GM19043 (cell line): ENCODE data around the gene ARHGAP6.
A peak's percentile ranks its signal among the peaks of the same experiment; 100 is the strongest.
"Not testable (repeated sequence)": the region's sequence is repeated elsewhere in the genome, so short reads cannot be mapped to it uniquely, and the experiment has no call there.

ENCODE experiments used
- ATAC-seq: cut with Tn5 transposase; IDR thresholded peaks from one replicate; pipeline ENCODE4 v1.9.1; 2021; ENCODE audit warnings: low read depth; ENCODE audit not compliant: unreplicated experiment

The ARHGAP6 gene

DNA sequence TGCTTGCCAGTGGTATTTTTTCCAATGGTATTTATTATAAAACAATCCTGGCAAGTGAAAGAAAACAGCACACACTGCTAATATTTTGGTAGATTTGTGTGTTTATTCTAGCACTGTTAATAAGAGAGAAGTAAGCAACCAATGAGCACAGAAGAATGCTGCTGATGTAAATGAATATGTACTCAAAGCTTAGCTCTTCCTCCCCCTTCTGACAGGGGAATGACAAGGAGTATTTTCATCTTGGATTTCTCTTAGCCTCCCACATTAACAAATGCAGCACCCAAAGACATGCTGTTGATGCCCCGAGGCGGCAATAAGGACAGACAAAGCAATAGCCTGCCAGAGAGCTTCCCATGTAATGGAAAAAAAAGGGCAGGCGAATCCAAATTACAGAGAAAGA lies 18.6 kb downstream of the ARHGAP6 start:
- ATAC-seq = no peak

DNA sequence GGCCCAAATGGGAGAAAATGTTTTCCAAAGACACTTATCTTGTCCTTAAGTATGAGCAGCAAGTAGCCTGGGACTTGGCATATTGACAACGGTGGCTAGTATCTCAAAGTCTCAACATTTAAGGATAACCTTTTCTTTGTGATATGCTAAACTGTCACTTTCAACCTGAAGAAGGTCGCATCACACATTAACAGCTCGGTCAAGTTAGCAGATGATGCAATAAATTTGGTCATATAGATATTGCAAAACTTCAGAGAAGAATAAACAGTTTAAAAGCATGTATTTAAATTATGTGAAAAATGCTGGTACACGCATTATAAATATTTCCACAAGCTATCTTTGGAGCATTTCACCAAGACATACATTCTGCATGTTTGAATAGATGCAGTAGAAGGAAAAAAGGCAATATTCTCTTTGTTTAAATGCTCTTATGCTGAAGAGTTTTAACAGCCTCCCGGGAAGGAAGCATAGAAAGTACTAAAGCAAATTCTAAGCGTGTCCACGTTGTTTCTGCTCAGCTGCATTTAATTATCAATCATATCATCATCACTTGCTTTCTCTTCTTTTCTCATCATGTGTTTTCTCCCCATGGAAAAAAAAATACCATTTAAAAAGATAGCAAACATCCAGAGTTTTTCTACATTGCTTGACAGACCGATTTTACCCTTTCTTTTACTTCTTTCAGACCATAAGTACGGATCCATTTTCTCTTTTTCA lies 24.2 kb downstream of the ARHGAP6 start:
- ATAC-seq = no peak

DNA sequence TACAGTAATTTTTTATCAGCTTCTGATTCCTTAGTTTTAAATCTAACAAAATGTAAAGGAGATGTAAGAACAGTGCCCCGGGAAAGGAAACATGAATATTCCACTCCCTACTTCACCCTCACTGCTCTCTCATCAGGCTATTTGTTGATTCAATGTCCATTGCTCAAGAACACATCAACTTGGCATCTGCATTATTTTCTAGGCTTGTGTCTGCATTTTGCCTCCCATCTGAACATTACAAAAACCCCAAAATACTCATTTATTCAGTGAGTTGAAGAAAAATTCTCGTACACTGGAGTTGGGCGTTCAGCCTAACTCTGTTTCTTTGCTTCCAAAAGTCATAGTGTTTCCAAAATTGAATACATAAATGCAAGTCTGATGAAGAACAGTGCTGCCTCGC lies 25.6 kb downstream of the ARHGAP6 start:
- no peak for ATAC-seq

DNA sequence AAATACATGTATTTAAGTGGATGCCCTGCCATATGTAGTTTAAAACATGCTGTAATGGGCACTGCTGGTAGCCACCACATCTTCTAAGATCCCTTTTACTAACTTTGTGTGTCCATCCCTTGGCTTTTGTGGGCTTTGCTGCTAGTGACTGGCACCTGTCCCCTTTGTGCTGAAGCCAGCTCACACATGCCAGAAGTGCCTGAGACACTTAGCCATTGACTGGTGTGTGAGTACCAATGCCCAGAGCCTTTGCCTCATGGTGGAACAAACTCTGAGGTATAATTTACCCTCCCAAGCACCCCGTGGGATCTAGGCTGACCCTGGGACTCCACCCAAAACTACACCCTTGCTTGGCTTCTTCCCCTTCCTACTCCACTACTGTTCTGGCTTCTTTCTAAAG lies 33.0 kb downstream of the ARHGAP6 start:
- no peak for ATAC-seq

DNA sequence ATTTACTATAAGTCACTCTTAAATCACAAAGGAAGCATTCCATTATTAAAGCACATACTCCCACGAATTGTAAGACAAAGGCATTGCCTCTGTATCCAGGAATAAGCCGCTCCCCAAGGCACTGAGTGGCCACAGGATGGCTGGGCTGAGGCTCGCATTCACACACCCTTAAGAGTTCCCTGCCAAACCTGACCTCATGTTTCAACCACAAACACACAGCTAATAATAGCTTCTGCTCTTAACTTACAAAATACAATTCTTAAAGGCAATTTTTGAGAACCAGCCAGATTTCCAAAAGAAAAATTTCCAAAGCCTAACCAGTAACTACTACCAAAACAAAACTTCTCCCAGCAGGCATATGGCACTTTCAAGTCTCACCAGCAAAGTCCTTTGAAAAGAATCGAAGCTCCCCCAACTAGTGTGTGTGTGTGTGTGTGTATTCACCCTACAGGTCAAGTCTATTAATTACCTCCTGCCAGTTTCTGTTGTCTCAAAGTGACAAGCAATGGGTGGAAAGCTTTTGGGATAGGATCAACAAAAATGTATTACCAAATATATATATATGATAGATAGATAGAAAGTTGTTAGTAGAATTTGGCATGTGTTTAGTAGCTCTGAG lies 36.0 kb downstream of the ARHGAP6 start:
- ATAC-seq = peak; percentile 66

DNA sequence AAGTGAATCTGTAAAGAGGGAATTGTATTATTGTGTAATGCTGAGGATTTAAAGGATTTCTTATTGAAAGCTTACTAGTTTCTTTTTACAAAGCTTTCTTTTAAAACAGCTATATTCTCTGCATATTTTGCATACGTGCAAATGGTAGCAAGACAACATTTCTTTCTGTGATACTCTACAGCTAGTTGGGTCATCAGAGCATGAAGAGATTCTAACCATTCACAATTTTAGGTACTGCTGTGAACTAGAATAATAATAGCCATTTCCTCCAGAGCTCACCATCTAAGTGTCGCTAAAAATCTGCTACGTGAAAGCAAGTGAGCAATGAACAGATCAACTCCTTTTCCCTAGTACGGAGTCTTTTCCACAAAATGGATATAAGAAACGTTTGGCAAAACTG lies 37.3 kb downstream of the ARHGAP6 start:
- ATAC-seq = no peak

DNA sequence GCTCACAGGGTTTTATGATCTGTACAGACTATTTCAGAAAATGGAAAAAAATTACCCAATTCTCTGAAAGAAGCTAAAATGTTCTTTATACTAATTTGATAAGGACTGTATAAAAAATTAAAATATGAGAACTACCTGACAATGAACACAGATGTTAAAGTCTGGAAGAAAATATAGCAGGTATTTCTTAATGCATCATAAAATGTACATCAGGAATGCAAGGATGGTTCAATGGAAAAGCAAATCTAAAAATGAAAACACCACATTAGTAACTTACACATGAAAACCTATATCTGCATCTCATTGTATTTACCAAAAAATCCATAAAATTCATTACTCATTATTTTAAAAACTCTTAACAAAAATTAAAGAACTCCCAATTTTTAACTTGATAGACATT lies 39.4 kb downstream of the ARHGAP6 start:
- no peak for ATAC-seq

DNA sequence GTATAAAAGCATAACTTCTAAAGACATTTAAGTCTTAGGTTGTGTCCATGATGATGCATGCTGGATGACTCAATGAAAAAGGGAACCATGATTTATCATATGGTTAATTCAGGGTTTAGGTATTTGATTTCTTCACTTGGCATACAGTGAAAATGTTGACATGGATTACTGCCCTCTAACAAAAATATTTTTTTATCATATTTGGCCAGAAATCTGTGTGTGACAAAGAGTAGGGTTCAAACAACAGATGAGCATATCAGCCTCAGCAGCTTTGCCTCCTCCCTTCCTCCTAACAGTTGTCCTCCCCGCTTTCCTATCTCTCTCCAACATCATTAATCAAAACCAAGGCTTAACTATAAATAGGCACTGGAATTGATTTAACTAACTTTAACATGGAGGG lies 46.3 kb downstream of the ARHGAP6 start:
- no peak for ATAC-seq

DNA sequence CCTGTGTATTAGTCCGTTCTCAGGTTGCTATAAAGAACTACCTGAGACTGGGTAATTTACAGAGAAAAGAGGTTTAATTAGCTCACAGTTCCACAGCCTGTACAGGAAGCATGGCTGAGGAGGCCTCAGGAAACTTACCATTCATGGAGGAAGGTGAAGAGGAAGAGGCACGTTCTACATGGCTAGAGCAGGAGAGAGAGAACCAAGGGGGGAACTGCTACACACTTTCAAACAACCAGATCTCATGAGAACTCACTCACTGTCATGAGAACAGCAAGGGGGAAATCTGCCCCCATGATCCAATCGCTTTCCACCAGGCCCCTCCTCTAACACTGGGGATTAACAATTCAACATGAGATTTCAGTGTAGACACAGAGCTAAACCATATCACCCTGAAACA lies 51.5 kb downstream of the ARHGAP6 start:
- not testable (repeated sequence) for ATAC-seq

DNA sequence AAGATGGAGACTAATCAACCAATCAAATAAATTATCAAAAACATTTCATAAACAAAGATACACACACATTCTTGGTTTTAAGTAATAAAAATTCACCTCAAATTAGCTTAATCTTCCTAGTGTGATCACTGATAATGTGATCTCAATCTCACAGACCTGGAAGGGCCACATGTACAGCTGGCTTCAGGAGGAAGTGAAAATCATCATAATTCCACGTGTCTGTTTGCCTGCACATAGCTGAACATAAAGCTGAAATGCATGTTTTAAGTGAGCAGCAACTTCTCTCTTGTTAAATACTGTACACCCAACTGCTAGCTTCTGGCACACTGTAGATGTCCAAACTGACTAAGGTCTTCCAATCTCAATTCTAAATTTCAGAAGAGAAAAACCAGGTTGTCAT lies 53.8 kb downstream of the ARHGAP6 start:
- no peak for ATAC-seq

DNA sequence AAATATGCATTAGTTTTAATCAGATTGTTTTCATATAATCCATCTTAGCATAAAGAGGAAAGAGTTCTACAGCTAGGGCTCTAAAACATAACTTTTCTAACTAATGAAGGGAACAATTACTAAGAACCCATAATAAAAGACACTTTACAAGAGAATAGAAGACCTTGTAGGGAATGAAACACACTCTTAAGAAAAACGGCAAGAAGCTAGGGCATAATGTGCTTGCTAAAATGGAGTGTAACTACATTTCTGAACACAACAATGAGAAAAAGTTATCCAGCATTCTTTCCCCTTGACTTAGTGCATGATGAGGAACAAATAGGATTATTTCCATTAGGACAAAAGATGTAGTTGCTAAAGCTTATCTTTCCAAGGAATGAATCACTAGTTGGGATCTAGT lies 54.6 kb downstream of the ARHGAP6 start:
- ATAC-seq = no peak

DNA sequence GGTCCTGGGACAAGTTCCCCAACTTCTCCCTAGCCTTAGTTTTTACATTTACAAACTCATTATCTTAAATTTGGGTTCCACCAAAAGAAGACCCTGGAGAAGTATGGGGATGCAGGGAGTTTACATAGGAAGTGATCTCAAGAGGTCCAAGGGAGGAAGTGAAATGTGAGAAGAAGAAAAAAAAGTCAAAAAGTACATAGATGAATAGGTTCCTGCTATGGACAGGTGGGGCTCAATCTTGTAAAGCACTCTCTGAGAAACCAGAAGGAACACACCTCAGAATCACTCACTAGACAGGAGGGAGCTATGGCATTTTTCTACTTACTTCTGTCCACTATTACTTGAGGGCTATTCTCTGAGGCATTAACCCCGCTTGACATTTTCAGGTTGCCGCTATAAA lies 56.6 kb downstream of the ARHGAP6 start:
- peak; percentile 79 for ATAC-seq

DNA sequence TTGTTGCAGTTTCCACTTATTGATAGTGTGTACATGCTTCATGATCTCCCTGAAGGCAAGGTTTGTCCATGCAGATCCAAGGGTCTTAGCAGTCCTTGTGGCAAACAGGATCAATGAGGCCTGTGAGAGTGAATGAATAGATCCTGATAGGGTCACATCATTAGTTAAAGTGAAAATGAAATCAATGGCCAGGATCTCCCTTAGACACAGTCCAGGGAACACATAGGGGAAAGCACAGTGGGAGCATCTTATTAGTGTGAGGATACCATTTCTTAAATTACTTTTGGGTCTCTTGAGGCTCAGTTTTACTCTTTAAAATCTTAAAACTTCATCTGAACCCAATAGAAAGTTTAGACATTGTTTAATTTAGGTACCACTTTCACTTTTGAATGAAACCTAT lies 59.3 kb downstream of the ARHGAP6 start:
- no peak for ATAC-seq

DNA sequence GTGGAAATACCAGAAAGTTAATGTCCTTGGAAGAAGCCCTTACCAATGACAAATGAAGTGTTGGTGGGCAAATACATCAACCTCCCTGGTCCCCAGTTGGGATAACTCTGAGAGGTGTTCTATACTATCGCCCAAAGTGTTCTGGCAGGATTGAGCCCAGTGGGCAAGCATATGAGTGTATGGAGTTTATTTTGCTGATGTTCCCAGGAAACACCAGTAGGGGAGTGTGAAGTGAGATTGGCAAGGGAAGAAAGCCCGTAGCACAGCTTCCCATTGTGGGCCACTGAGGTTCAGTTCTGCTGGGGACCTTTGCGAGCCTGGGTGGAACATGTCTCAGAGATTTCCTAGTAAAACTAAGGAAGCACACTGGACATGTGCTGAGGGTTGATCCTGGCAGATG lies 65.1 kb downstream of the ARHGAP6 start:
- ATAC-seq = no peak

DNA sequence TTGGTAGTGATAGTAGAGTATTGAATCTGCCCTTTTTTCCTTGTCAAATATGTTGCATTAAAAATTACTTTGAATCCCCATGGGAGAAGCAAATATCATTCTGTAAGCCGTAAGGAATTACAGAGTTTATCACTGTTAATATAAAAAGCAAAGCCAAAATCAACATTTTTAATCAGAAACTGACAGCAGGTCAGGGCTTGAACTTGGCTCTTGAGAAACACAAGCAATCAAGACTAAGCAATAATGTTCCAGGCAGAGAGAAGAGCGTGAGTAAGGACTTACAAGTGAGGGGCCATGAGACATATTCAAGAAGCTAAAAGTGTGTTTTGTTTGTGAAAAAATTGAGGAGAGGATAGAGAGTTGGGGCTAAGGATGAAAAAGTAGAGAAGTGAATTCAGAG lies 68.2 kb downstream of the ARHGAP6 start:
- no peak for ATAC-seq

DNA sequence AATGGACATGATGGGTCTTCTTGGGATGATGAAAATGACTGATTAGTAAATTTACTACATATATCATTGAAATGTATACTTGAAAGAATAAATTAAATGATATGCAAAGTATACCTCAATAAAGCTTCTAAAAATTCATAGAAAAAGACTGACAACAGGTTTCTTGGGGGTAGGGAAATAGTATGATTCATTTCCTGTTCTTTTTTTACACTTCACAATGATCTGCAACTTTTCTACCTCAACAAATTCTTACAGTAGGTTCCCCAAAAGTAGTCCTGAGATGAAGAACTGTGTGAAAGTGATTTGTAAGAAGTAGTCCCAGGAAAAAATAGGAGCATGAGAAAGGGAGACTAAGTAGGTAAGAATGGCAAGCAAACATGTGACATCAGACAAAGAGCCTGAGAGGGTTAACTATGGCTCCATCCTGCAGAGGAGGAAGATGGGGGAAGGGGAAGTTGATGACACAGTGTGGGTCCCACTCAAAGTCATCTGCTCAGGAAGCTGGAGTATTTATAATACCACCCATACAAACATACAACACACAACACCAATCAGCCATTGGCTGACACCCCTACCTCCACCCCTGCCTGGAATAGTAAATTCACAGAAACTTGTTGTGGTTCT lies 73.9 kb downstream of the ARHGAP6 start:
- ATAC-seq = no peak

DNA sequence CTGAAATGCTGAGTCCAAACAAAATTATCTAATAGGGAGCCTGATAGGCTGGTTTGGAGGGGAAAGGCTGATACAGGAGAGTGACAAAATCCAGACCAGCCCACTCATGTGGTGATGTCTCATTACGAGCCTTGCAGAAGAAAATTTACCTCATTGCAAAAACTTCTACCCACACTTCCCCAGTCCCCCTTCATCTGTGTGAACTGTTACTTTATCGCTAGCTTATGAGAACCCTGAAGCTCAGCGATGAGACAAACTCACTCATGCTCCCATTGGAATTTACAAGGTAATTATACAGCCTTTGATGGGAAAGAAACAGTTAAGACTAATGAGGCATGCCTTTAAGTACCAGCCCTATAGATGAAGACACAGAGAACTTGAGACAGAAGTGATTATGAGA lies 76.1 kb downstream of the ARHGAP6 start:
- ATAC-seq = no peak

DNA sequence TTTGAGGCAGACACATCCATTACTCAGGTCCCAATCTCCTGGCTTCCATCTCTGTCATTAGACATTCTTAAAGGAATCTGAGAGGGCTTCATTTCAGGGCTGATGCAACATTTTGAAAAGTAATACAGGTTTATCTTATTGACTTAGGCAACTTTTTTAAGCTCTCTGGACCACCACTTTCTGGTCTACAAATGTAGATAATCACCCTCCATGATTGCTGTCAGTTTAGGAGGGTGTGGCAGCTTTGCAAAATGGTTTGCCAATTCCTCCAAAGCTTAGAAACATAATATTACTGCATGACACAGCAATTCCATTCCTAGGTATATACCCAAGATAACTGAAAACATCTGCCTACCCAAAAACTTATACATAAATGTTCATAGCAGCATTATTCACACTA lies 77.6 kb downstream of the ARHGAP6 start:
- ATAC-seq = no peak

DNA sequence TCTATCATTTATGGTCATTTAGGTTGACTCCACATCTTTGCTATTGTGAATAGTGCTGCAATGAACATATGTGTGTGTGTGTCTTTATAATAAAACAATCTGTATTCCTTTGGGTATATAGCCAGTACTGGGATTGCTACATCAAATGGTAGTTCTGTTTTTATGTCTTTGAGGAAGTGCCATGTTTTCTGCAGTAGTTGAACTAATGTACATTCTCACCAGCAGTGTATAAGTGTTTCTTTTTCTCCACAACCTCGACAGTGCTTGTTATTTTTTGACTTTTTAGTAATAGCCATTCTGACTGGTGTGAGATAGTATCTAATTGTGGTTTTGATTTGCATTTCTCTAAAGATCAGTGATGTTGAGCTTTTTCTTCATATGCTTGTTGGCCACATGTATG lies 80.5 kb downstream of the ARHGAP6 start:
- ATAC-seq = no peak

DNA sequence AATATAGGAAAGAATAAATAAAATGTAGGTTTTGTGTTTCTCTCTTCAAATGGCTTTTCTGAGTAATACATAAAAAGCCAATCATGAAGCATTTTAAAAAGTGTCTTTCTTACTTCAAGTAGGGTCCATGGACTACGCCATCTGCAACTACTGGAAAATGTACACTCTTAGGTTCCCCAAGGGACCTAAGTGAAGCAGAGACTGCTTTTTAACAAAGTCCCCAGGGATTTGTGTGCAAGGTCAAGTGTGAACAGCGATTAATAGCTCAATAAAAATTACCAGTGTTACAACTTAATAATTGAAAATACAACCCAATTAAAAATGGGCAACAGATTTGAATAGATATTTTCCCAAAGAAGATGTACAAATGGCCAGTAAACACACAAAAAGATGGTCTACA lies 84.9 kb downstream of the ARHGAP6 start:
- ATAC-seq = no peak

DNA sequence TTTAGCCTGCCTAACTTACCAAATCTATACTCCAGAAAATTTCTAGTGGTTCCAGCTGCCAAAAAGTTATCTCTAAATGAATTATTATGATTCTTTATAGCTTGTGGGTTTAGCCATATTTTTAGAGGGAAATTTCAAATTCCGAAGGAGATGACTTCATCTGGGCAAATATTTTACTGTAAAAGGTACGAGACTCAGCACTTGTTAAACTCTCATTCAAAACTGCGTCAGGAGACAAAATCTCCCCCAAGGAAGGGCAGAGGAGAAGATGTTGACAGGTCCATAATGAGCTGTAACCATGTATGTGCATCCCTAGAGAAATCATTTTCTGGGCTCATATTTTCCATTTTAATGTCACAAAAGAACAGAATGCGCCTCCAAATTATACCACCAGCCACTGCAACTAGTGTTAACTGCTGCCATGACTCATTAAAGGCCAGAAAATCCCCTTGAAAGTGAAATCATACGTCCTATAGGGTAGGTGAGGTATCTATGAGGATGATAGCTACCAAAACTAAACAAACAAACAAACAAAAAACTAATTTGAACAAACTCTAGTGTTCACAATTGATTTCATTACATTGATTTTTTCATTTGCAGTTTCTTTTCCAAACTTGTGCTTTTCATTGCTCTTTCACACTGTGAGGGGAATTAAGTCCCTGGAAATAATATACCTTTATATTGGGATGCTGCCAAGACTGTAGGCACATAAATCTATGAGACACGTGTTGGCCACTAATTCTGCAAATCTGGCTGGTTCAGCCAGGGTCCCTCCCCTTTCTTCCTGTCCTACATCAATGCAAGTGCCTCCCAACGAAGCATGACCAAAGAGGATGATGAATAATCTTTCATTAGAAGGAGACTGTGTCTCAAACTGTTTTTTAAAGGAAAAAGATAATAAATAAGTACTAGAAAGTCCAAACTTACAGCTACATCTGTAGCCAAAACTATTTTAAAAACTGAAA lies 85.8 kb downstream of the ARHGAP6 start:
- no peak for ATAC-seq
